GM18502 (cell line): ENCODE data around the gene CES5A.
"Not testable (repeated sequence)": the region's sequence is repeated elsewhere in the genome, so short reads cannot be mapped to it uniquely, and the experiment has no call there.

Experiments used
- ATAC-seq: cut with Tn5 transposase; IDR thresholded peaks from one replicate; pipeline ENCODE4 v1.9.1; 2021; ENCODE audit warnings: mild to moderate bottlenecking; ENCODE audit not compliant: unreplicated experiment, poor library complexity

Gene CES5A

GRCh38 chr16:55803681-55804080 is 71.5 kb downstream of the CES5A start:
- ATAC-seq: not testable (repeated sequence)
